Stomach smooth muscle (tissue), 2 donors: ENCODE data around the gene RAB20.

Source experiments
- H3K27ac ChIP-seq: one replicate; pipeline ENCODE4 v1.7.0; 2013; ENCODE audit warnings: mild to moderate bottlenecking, low read length, inconsistent platforms
- H3K27me3 ChIP-seq, 2 donors: one replicate each; pipeline ENCODE4 v1.7.0; 2013; ENCODE audit warnings: low read length in 2 of 2; ENCODE audit not compliant: insufficient read depth in 2 of 2, control insufficient read depth in 1 of 2
- H3K36me3 ChIP-seq, 2 donors: one replicate each; pipeline ENCODE4 v1.7.0; 2013; ENCODE audit warnings: low read length in 2 of 2; ENCODE audit not compliant: control insufficient read depth in 2 of 2, insufficient read depth in 2 of 2
- H3K4me1 ChIP-seq: one replicate; pipeline ENCODE4 v1.7.0; 2013; ENCODE audit warnings: low read length; ENCODE audit not compliant: control insufficient read depth, insufficient read depth
- H3K4me3 ChIP-seq, 2 donors: one replicate each; pipeline ENCODE4 v1.7.0; 2013; ENCODE audit warnings: low read length in 2 of 2
- H3K9ac ChIP-seq, 2 donors: one replicate each; pipeline ENCODE4 v1.7.0; 2013; ENCODE audit warnings: low read length in 2 of 2, mild to moderate bottlenecking in 1 of 2
- H3K9me3 ChIP-seq, 2 donors: one replicate each; pipeline ENCODE4 v1.7.0; 2013; ENCODE audit warnings: low read length in 2 of 2; ENCODE audit not compliant: control insufficient read depth in 2 of 2
- donor health status: healthy.
- donor health status: Pancreatic carcinoma.

RAB20 gene

DNA sequence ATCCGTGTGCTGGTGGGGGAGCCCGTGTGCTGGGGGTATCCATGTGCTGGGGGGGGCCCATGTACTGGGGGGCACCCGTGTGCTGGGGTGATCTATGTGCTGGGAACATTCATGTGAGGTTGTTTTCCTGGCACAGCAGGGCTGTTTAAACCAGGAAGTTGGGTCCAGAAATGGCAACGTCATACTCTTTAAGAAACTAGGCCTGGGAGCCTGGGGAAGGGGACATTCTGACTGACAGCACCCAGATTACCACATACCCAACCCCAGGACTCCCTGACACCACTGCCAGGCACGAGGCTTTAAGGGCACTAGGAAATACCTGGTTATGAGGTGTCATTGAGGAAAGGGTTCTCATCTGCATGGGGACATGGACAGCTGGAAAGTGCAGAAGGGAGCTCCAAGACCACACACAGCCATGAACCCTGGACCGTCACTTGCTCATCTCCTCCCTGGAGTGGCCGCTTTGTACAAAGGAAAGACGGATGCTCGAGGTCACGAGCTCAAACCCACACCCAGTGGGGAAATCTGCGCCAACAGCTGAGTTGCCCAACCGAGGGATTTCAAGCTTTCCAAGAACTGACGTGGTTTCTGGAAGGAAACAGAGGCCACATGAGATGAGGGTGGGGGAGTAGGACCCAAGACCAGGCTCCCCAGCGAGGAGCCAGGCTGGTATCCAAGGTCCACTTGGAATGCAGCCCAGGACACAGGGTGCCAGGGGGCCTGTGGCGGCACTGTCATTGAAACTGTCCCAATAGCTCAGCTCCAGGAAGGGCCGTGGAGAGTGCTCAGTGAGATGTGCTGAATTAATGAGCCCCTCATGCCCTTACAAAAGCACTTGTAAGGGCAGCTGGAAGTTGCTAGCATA lies 40.9 kb downstream of the RAB20 start:
- Histone ChIP-seq H3K9me3 (no peaks in the 10 kb centered on the region), H3K4me1 (peaks cover 53% of the 10 kb centered on the region), H3K4me3 (peak overlapping the region in 1 of 2 donors; percentile 29), H3K9ac (peak overlapping the region in 1 of 2 donors; percentile 36), H3K27me3 (no peaks in the 10 kb centered on the region), H3K36me3 (peaks cover 4 to 7% of the 10 kb centered on the region in 2 donors), H3K27ac (peak overlapping the region; percentile 75)

DNA sequence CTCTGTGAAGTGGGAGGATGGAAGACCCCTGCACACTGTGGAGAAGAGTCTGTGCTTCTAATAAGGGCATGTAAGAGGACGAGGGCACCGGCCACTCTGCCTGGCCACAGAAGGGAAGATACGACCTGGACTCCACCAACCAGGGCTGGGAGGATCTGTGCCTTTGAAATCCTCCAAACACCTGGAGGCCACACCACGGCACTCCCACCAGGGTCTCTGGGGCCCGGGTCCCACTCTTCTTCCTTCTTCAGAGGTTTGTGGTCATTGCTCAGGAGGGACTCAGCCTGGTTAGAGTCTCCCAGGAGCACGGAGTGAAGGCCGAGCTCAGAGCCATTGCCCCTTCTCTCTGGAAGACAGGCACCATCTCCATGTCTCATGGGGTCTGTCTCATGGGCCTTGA lies 42.0 kb downstream of the RAB20 start:
- Histone ChIP-seq H3K27ac (peak overlapping the region; percentile 75), H3K9ac (no peak overlapping the region), H3K4me1 (peaks cover 42% of the 10 kb centered on the region), H3K9me3 (peaks cover 0 to 7% of the 10 kb centered on the region in 2 donors), H3K36me3 (peaks cover 7 to 11% of the 10 kb centered on the region in 2 donors), H3K27me3 (no peaks in the 10 kb centered on the region), H3K4me3 (no peak overlapping the region)

DNA sequence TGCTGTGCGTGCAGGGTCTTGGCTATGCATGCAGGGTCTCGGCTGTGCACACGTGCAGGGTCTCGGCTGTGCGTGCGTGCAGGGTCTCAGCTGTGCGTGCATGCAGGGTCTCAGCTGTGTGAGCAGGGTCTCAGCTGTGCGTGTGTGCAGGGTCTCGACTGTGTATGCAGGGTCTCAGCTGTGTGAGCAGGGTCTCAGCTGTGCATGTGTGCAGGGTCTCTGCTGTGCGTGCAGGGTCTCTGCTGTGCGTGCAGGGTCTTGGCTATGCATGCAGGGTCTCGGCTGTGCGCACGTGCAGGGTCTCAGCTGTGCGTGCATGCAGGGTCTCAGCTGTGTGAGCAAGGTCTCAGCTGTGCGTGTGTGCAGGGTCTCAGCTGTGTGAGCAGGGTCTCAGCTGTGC lies 42.5 kb downstream of the RAB20 start:
- Histone ChIP-seq H3K36me3 (peaks cover 8 to 15% of the 10 kb centered on the region in 2 donors), H3K4me3 (no peak overlapping the region), H3K9me3 (peaks cover 0 to 7% of the 10 kb centered on the region in 2 donors), H3K27me3 (no peaks in the 10 kb centered on the region), H3K9ac (no peak overlapping the region), H3K4me1 (peaks cover 37% of the 10 kb centered on the region), H3K27ac (no peak overlapping the region)

DNA sequence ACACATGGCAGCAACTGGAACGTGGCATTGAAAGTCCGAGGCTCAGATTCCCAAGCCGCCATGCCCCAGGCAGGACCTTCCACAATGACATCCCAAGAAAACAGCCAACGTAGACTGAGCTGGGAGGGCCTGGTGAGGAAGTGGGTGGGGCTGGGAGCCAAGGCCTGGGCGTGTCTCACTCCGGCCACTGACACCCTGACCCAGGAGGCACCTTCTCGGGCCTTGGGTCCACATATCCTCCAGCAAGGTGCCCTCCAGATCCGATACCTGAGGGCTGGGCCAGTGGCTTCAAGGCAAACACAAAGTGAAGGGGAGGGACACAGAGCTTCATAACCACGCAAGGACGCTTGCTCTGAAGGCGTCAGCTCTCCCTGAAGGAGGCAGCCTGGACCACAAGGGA lies 43.0 kb downstream of the RAB20 start:
- Histone ChIP-seq H3K4me3 (no peak overlapping the region), H3K4me1 (peaks cover 32% of the 10 kb centered on the region), H3K27me3 (no peaks in the 10 kb centered on the region), H3K9ac (no peak overlapping the region), H3K36me3 (peaks cover 12 to 20% of the 10 kb centered on the region in 2 donors), H3K27ac (no peak overlapping the region), H3K9me3 (peaks cover 0 to 7% of the 10 kb centered on the region in 2 donors)

DNA sequence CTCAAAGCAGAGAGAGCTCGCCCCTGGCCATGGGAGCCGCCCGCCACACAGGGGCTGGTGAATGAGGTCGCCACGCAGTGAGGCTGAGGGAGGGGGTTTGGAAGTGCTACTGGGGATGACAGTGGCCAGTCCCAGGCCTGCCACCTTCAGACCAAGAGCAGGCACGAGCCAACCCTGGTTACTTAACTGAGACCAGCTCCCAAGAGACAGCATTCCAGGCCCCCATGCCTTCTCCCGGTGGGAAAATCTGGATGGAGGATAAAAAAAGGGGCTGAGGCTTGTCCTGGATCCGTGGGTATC lies 43.3 kb downstream of the RAB20 start:
- Histone ChIP-seq H3K36me3 (peaks cover 12 to 18% of the 10 kb centered on the region in 2 donors), H3K4me3 (no peak overlapping the region), H3K27ac (no peak overlapping the region), H3K9ac (no peak overlapping the region), H3K27me3 (no peaks in the 10 kb centered on the region), H3K9me3 (peaks cover 0 to 7% of the 10 kb centered on the region in 2 donors), H3K4me1 (peaks cover 30% of the 10 kb centered on the region)

DNA sequence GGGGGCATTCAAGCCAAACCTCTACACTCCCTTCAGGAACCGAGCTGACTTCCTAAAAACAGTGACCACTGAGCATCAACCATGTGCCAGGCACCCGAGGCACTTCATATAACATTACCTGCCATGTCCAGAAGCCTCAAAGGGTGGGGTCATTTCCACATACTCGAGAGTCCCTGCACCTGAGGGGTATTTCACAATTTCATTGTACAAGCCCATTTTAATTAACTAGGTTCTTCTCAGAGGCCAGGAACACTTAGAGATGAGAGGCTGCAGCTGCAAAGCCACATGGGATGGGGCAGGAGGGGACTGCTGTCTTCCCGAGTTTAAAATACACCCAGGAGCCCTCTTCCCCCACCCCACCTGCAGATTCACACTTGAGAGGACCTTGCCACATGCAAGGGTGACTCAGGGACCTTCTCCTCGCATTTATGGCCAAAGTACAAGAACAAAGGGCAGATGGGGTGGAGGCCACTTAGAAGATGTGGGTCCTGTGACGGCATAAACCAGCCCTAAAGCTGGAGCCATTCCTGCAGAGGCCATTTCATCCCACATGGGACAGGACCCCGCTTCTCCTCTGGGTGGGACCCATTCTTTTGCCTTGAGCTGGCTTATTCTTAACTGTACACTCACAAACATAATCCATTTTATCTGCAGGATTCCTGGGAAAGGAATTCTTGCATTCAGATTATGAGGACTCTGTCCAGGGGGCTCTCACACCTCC lies 43.9 kb downstream of the RAB20 start:
- H3K9ac ChIP-seq, result no peak overlapping the region
- H3K9me3 ChIP-seq, result peaks cover 0 to 7% of the 10 kb centered on the region in 2 donors
- H3K36me3 ChIP-seq, result peaks cover 16 to 22% of the 10 kb centered on the region in 2 donors
- no peak overlapping the region for H3K4me3 ChIP-seq
- H3K27ac ChIP-seq, result no peak overlapping the region
- H3K4me1 ChIP-seq, result peaks cover 30% of the 10 kb centered on the region
- no peaks in the 10 kb centered on the region for H3K27me3 ChIP-seq

DNA sequence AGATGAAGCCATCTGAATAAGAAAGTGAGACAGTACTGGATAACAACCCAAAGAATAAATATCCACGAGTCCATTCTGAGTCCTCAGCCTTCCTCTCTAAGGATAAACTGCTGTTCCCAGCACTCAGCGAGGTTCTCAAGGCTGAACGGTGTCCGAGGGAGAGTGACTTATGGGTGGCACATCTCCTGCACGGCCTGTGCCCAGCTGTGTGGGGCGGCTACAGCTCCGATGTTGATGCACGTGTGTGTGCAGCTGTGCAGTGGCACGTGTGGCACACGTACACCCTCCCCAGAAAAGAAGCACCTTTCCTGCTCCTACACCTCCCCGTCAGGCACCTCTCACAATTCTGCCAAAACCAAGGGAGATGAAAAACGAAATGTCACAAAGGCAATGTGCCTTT lies 45.0 kb downstream of the RAB20 start:
- Histone ChIP-seq H3K36me3 (peaks cover 27 to 32% of the 10 kb centered on the region in 2 donors), H3K27ac (no peak overlapping the region), H3K27me3 (no peaks in the 10 kb centered on the region)

DNA sequence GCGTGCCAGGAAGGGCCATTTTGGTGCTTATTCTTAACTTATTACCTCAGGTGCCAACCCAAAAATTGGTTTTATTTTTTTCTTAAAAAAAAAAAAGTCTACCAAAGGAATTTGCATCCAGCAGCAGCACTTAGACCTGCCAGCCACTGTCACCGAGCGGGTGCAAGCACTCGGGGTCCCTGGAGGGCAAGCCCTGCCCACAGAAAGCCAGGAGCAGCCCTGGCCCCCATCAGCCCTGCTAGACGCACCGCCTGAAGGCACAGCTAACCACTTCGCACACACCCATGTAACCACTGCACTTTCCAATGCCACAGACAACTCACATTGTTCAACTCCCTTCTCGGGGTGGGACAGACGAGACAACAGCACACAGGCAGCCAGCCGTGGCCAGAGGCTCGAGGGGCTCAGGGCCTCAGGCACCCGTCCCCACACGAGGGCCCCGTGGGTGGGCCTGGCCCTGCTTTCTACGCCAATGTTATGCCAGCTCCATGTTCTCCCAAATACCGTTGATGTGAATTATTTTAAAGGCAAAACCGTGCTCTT lies 49.3 kb downstream of the RAB20 start:
- no peak overlapping the region for H3K4me3 ChIP-seq
- H3K27ac ChIP-seq, result no peak overlapping the region
- peaks cover 54 to 59% of the 10 kb centered on the region in 2 donors for H3K36me3 ChIP-seq
- no peak overlapping the region for H3K9ac ChIP-seq
- peaks cover 0 to 7% of the 10 kb centered on the region in 2 donors for H3K9me3 ChIP-seq
- no peaks in the 10 kb centered on the region for H3K27me3 ChIP-seq
- peaks cover 25% of the 10 kb centered on the region for H3K4me1 ChIP-seq

More for the DNA sequence above, 45.0 kb downstream of the RAB20 start:
- H3K4me1 ChIP-seq, result peaks cover 26% of the 10 kb centered on the region
- no peak overlapping the region for H3K9ac ChIP-seq
- peaks cover 0 to 7% of the 10 kb centered on the region in 2 donors for H3K9me3 ChIP-seq
- H3K4me3 ChIP-seq, result no peak overlapping the region

DNA sequence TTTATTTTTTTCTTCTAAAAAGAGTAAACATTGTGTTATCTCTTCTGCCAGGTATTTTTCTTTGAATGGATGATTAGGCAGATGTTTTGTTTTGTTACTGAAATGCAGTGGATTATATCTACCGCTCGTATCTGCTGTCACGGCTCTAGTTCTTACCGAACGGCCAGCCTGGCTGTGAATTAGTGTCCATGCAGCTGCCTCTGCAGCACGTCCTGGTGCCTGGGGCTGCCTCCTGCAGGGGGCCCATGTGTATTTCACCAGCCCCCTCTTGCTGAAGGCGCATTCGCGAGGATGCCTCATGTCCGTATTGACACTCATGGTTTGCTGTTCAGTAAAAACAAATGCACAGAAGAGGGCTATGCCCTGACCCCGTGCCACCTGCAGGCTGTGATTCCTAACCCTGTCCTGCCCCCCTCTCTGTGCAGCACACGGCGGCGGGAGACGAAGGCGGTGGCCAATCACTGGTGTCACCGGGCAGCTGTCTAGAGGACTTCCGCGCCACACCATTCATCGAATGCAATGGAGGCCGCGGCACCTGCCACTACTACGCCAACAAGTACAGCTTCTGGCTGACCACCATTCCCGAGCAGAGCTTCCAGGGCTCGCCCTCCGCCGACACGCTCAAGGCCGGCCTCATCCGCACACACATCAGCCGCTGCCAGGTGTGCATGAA lies 49.9 kb downstream of the RAB20 start:
- Histone ChIP-seq H3K36me3 (peaks cover 57 to 59% of the 10 kb centered on the region in 2 donors), H3K27ac (no peak overlapping the region), H3K9ac (no peak overlapping the region), H3K4me1 (peaks cover 31% of the 10 kb centered on the region), H3K4me3 (no peak overlapping the region), H3K27me3 (no peaks in the 10 kb centered on the region), H3K9me3 (peaks cover 0 to 7% of the 10 kb centered on the region in 2 donors)

DNA sequence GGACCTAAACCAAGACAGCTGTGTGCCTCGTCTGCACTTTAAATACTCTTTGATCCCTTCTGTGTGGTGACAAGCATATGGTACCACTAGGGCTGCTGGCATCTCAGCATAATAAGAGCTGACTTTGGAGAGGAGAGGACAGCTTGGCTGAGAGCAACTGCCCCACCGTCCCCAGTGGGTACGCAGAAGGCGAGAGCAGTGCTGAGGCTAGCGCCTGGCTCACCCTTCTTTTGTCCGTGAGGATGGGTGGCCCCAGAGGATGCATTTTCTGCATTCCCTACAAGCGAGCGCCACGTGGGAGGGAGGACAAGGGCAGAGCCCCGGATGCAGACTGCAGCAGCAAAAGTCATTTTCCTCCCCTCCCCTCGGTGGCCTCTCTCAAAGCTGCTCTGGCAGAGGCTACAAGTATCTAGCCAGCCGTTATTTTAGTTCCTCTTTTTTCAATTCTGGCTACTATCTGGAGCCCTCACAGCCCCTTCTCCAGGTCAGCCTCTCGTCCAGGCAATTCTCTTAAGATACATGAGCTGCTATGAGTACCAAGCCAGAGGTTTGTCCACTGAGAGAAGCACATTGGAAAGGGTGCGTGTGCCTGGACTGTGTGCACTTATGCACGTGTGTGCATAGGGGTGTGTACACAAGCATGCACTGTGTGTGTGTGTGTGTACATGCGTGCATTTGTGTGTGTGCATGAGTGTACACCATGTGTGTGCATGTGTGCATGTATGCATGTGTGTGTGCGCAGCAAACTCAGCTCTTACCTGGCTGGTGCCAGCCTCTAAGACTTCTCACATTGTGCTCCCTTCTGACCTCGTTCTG lies 51.3 kb downstream of the RAB20 start:
- peaks cover 0 to 5% of the 10 kb centered on the region in 2 donors for H3K9me3 ChIP-seq
- no peaks in the 10 kb centered on the region for H3K27me3 ChIP-seq
- peaks cover 66 to 67% of the 10 kb centered on the region in 2 donors for H3K36me3 ChIP-seq
- peak overlapping the region; percentile 62 for H3K27ac ChIP-seq
- no peak overlapping the region for H3K9ac ChIP-seq
- H3K4me3 ChIP-seq, result no peak overlapping the region
- peaks cover 40% of the 10 kb centered on the region for H3K4me1 ChIP-seq
